GM10266 (cell line): ENCODE results near the gene ATOH8.

Experiments
- DNase-seq: peaks from one replicate; pipeline ENCODE4 v3.0.0; 2012; ENCODE audit errors: extremely low spot score
- CTCF ChIP-seq: IDR thresholded peaks from 2 replicates; pipeline ENCODE4 v1.5.1; 2012; ENCODE audit warnings: mild to moderate bottlenecking, low read depth; ENCODE audit not compliant: control insufficient read depth, insufficient read depth; ENCODE audit errors: missing control alignments

ATOH8 gene

DNA sequence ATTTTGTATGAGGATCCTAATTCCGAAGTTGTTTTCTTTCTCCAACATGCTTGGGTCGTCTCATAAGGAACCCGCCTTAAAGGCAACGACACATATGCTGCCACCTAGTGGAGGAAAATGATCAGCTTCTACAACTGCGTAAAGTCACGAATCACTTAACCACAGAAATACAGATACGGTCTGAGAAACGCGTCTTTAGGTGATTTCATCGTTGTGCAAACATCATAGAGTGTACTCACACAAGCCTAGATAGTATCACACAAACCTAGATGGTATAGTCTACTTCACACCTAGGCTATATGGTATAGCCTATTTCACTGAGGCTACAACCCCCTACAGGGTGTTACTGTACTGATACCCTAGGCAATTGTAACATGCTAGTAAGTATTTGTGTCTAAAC, 46.5 kb upstream of the ATOH8 start:
- DNase-seq = peak; percentile 75
- TF ChIP-seq CTCF = peak; percentile 86

DNA sequence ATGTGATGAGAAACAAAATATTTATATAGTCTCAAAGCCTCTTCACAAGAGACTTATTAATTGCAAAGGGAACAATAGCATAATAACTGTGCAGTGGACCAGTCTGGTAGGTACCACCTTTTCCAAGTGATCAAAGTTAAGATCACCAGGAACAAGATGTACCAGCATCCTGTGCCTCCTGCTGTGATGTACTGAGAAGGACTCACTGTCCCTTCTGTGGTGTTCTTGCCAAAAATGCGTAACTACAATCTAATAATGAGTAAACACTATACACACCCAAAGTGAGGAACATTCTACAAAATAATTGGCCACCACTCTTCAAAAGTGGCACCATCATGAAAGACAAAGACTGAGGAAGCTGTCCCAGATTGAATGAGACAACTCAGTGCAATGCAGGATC, 45.1 kb upstream of the ATOH8 start:
- no peak for DNase-seq
- TF ChIP-seq CTCF = no peak

DNA sequence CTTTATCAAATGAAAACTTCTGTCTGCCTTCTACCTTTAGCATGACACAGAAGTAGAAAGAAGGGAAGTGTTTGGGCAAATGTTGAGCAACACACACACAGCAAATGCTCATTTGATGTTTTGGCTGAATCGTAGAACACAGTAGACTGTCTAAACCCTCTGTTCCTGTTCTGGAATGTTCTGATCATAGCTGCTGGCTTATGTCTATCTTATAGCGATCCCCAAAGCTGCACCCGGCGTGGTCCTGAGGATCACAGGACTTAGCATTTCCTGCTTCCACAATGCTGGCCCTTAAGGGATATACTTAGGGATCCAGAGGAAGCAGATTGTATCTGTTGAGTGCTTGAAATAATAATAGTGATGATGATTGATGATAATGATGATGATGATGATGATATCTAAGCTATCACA, 44.4 kb upstream of the ATOH8 start:
- no peak for DNase-seq
- TF ChIP-seq CTCF = no peak

GRCh38 chr2:85710687-85711577, 42.9 kb upstream of the ATOH8 start:
- DNase-seq = no peak
- TF ChIP-seq CTCF = no peak

DNA sequence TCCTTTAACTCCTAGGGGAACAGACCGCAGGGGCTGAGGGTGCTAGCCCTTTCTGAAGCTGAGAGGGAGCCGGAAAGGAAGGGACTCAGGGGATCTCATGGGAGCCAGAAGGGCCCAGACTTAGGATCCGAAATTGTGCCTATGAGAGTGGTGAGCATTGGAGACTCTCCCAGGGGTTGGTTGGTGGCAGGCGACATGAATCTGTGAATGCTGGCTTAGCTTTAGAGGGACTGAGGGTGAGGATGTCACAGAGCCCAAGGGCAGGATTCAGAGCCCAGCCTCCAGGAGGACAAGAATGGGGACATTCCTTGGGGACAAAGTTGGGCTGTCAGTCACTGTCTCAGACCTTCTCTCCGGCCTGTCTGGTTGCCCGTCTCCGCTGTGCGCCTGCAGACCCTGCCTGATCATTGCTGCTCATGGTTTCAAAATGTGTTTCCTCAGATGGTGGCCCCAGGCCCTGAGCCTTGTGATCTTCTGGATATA, 42.2 kb upstream of the ATOH8 start:
- no peak for TF ChIP-seq CTCF
- no peak for DNase-seq

- DNase-seq = no peak
- no peak for TF ChIP-seq CTCF
Observed at GRCh38 chr2:85712336-85712735, 41.5 kb upstream of the ATOH8 start.
